ENCODE data around the gene SMAP2.

Gene SMAP2

GRCh38 chr1:40344597-40344996, 28.9 kb upstream of the SMAP2 start:
- peak overlapping the region in 5 of 11 experiments; percentile 26 to 95 (median 65); a peak in 9 of 22 replicates for H3K4me2 ChIP-seq
- H4K20me1 ChIP-seq, result no peaks in the 10 kb centered on the region
- no peak for TF ChIP-seq Cebpa-rat (IDR thresholded peaks at IDR 0.05)
- peaks cover 0 to 87% (median 32%) of the 10 kb centered on the region in 10 experiments; a peak in 16 of 20 replicates for H3K4me1 ChIP-seq
- peaks cover 0 to 10% (median 0%) of the 10 kb centered on the region in 11 experiments; a peak in 4 of 22 replicates for H3K9me3 ChIP-seq (replicated peaks in 1 of 11)
- H3K27ac ChIP-seq, result peak overlapping the region in 4 of 11 experiments; percentile 44 to 85 (median 81); a peak in 8 of 22 replicates
- H3K9ac ChIP-seq, result peak overlapping the region in 3 of 11 experiments; percentile 42 to 84 (median 84); a peak in 6 of 22 replicates
- H3K4me3 ChIP-seq, result peak overlapping the region in 3 of 10 experiments; percentile 53 to 63 (median 59); a peak in 6 of 20 replicates
- peaks cover 0 to 16% (median 0%) of the 10 kb centered on the region in 11 experiments; a peak in 3 of 22 replicates for H3K36me3 ChIP-seq
- no peaks in the 10 kb centered on the region for H3K27me3 ChIP-seq

- Histone ChIP-seq H3K27me3 (no peaks in the 10 kb centered on the region), H3K4me3 (0 out of 20 replicates have a peak overlapping the region, but pooled peaks of 1 of the 10 experiments have one; percentile 5), H3K4me2 (peak overlapping the region in 3 of 11 experiments; percentile 11 to 95 (median 85); a peak in 5 of 22 replicates), H3K27ac (peak overlapping the region in 2 of 11 experiments; percentile 2 to 72; a peak in 1 of 22 replicates), H4K20me1 (no peaks in the 10 kb centered on the region), H3K9me3 (replicated peaks in 1 of 11) (no peaks in the 10 kb centered on the region), H3K36me3 (peaks cover 0 to 43% (median 0%) of the 10 kb centered on the region in 11 experiments; a peak in 4 of 22 replicates), H3K4me1 (peaks cover 0 to 92% (median 0%) of the 10 kb centered on the region in 10 experiments; a peak in 6 of 20 replicates), H3K9ac (peak overlapping the region in 1 of 11 experiments; percentile 18; a peak in 1 of 22 replicates)
- no peak for TF ChIP-seq Cebpa-rat (IDR thresholded peaks at IDR 0.05)
Measured at GRCh38 chr1:40350391-40350790, 23.1 kb upstream of the SMAP2 start.

GRCh38 chr1:40351124-40351523, 22.4 kb upstream of the SMAP2 start:
- no peak for TF ChIP-seq Cebpa-rat (IDR thresholded peaks at IDR 0.05)
- peak overlapping the region in 2 of 11 experiments; percentile 40 to 72; a peak in 2 of 22 replicates for H3K27ac ChIP-seq
- H4K20me1 ChIP-seq, result no peaks in the 10 kb centered on the region

GRCh38 chr1:40352126-40352525, 21.4 kb upstream of the SMAP2 start:
- peak overlapping the region in 3 of 11 experiments; percentile 42 to 95 (median 85); a peak in 5 of 22 replicates for H3K4me2 ChIP-seq
- H3K36me3 ChIP-seq, result peaks cover 0 to 49% (median 0%) of the 10 kb centered on the region in 11 experiments; a peak in 4 of 22 replicates
- H3K4me3 ChIP-seq, result no peak overlapping the region
- no peaks in the 10 kb centered on the region for H4K20me1 ChIP-seq
- no peak for TF ChIP-seq Cebpa-rat (IDR thresholded peaks at IDR 0.05)
- peaks cover 1 to 9% (median 3%) of the 10 kb centered on the region in 11 experiments; a peak in 21 of 22 replicates for H3K9me3 ChIP-seq (replicated peaks in 1 of 11)
- peak overlapping the region in 4 of 11 experiments; percentile 5 to 75 (median 39); a peak in 5 of 22 replicates for H3K27ac ChIP-seq
- H3K4me1 ChIP-seq, result peaks cover 0 to 97% (median 0%) of the 10 kb centered on the region in 10 experiments; a peak in 6 of 20 replicates
- H3K9ac ChIP-seq, result peak overlapping the region in 2 of 11 experiments; percentile 37 to 40; a peak in 2 of 22 replicates
- no peaks in the 10 kb centered on the region for H3K27me3 ChIP-seq

More at GRCh38 chr1:40351124-40351523, 22.4 kb upstream of the SMAP2 start:
- Histone ChIP-seq H3K4me3 (0 out of 20 replicates have a peak overlapping the region, but pooled peaks of 1 of the 10 experiments have one; percentile 5), H3K4me1 (peaks cover 0 to 96% (median 0%) of the 10 kb centered on the region in 10 experiments; a peak in 6 of 20 replicates), H3K4me2 (peak overlapping the region in 2 of 11 experiments; percentile 85 to 95; a peak in 4 of 22 replicates), H3K36me3 (peaks cover 0 to 49% (median 0%) of the 10 kb centered on the region in 11 experiments; a peak in 4 of 22 replicates), H3K9me3 (replicated peaks in 1 of 11) (no peaks in the 10 kb centered on the region), H3K27me3 (no peaks in the 10 kb centered on the region), H3K9ac (0 out of 22 replicates have a peak overlapping the region, but pooled peaks of 1 of the 11 experiments have one; percentile 22)

- H3K27ac ChIP-seq, result peak overlapping the region in 2 of 11 experiments; percentile 72 to 75; a peak in 4 of 22 replicates
- H4K20me1 ChIP-seq, result no peaks in the 10 kb centered on the region
- no peaks in the 10 kb centered on the region for H3K27me3 ChIP-seq
- H3K36me3 ChIP-seq, result peaks cover 0 to 57% (median 0%) of the 10 kb centered on the region in 11 experiments; a peak in 5 of 22 replicates
- TF ChIP-seq Cebpa-rat (IDR thresholded peaks at IDR 0.05), result 0 out of 22 replicates have a peak, but pooled peaks of 1 of the 11 experiments have one; percentile 25
- H3K4me3 ChIP-seq, result no peak overlapping the region
- H3K9ac ChIP-seq, result peak overlapping the region in 2 of 11 experiments; percentile 37 to 40; a peak in 4 of 22 replicates
- H3K4me2 ChIP-seq, result peak overlapping the region in 3 of 11 experiments; percentile 42 to 95 (median 85); a peak in 5 of 22 replicates
- H3K4me1 ChIP-seq, result peaks cover 0 to 90% (median 0%) of the 10 kb centered on the region in 10 experiments; a peak in 6 of 20 replicates
- H3K9me3 ChIP-seq (replicated peaks in 1 of 11), result peaks cover 11 to 18% (median 13%) of the 10 kb centered on the region in 11 experiments
Measured at GRCh38 chr1:40353082-40353481, 20.4 kb upstream of the SMAP2 start.

GRCh38 chr1:40357625-40358024, 15.9 kb upstream of the SMAP2 start:
- H3K36me3 ChIP-seq, result peaks cover 0 to 58% (median 0%) of the 10 kb centered on the region in 11 experiments; a peak in 6 of 22 replicates
- TF ChIP-seq Cebpa-rat (IDR thresholded peaks at IDR 0.05), result no peak
- 0 out of 22 replicates have a peak overlapping the region, but pooled peaks of 1 of the 11 experiments have one; percentile 59 for H3K27ac ChIP-seq

GRCh38 chr1:40360631-40361030, 12.9 kb upstream of the SMAP2 start:
- H3K36me3 ChIP-seq, result peaks cover 0 to 82% (median 0%) of the 10 kb centered on the region in 11 experiments; a peak in 6 of 22 replicates
- H3K9me3 ChIP-seq (replicated peaks in 1 of 11), result peaks cover 30 to 47% (median 39%) of the 10 kb centered on the region in 11 experiments
- H3K27ac ChIP-seq, result no peak overlapping the region
- peak overlapping the region in 3 of 11 experiments; percentile 23 to 68 (median 62); a peak in 4 of 22 replicates for H3K4me2 ChIP-seq
- H3K4me3 ChIP-seq, result no peak overlapping the region
- no peak overlapping the region for H3K9ac ChIP-seq
- H4K20me1 ChIP-seq, result peaks cover 0 to 21% (median 0%) of the 10 kb centered on the region in 11 experiments; a peak in 2 of 22 replicates
- no peaks in the 10 kb centered on the region for H3K27me3 ChIP-seq
- peaks cover 0 to 51% (median 0%) of the 10 kb centered on the region in 10 experiments; a peak in 6 of 20 replicates for H3K4me1 ChIP-seq
- no peak for TF ChIP-seq Cebpa-rat (IDR thresholded peaks at IDR 0.05)

More at GRCh38 chr1:40357625-40358024, 15.9 kb upstream of the SMAP2 start:
- 0 out of 20 replicates have a peak overlapping the region, but pooled peaks of 1 of the 10 experiments have one; percentile 6 for H3K4me3 ChIP-seq
- no peaks in the 10 kb centered on the region for H3K27me3 ChIP-seq
- H3K4me1 ChIP-seq, result peaks cover 0 to 72% (median 0%) of the 10 kb centered on the region in 10 experiments; a peak in 6 of 20 replicates
- H3K4me2 ChIP-seq, result no peak overlapping the region
- peaks cover 0 to 21% (median 0%) of the 10 kb centered on the region in 11 experiments; a peak in 2 of 22 replicates for H4K20me1 ChIP-seq
- H3K9ac ChIP-seq, result no peak overlapping the region
- H3K9me3 ChIP-seq (replicated peaks in 1 of 11), result peaks cover 30 to 45% (median 39%) of the 10 kb centered on the region in 11 experiments

- H3K9me3 ChIP-seq (replicated peaks in 1 of 11), result peaks cover 30 to 47% (median 39%) of the 10 kb centered on the region in 11 experiments
- H3K36me3 ChIP-seq, result peaks cover 0 to 82% (median 0%) of the 10 kb centered on the region in 11 experiments; a peak in 6 of 22 replicates
- H3K27ac ChIP-seq, result no peak overlapping the region
- H3K4me1 ChIP-seq, result peaks cover 0 to 45% (median 0%) of the 10 kb centered on the region in 10 experiments; a peak in 6 of 20 replicates
- H4K20me1 ChIP-seq, result peaks cover 0 to 21% (median 0%) of the 10 kb centered on the region in 11 experiments; a peak in 2 of 22 replicates
- H3K4me2 ChIP-seq, result peak overlapping the region in 3 of 11 experiments; percentile 23 to 68 (median 62); a peak in 5 of 22 replicates
- no peaks in the 10 kb centered on the region for H3K27me3 ChIP-seq
- peak overlapping the region in 1 of 11 experiments; percentile 31; a peak in 1 of 22 replicates for H3K9ac ChIP-seq
- no peak overlapping the region for H3K4me3 ChIP-seq
- no peak for TF ChIP-seq Cebpa-rat (IDR thresholded peaks at IDR 0.05)
Measured at GRCh38 chr1:40361201-40361600, 12.3 kb upstream of the SMAP2 start.

Data from BLaER1 treated with 17β-estradiol and CSF1 and Interleukin-3, amounts not matched to agents 10 nM and 100 nM (cell line).